Keratinocyte (primary cell): Measurements from ENCODE around the gene MYCBP2. TPM values are rescaled to one million over a fixed set of nuclear protein-coding genes. Genes with fewer than 3 reads are reported as not detected.

ENCODE experiments used
- DNase-seq: peaks from one replicate; pipeline ENCODE4 v3.0.0-alpha.2; 2011; ENCODE audit warnings: low read depth, missing footprints, low spot score
- FAIRE-seq: peaks from 2 replicates; lab custom pipeline; 2011; peaks lifted over from hg19 to GRCh38; lab: Jason Lieb, UNC
- H2AFZ ChIP-seq: 2 replicates; pipeline ENCODE4 v1.6.0; 2012; ENCODE audit warnings: low read length, control low read depth, inconsistent platforms; ENCODE audit not compliant: control insufficient read depth
- H3K27ac ChIP-seq: 2 replicates; pipeline ENCODE4 v1.5.1; 2011; ENCODE audit warnings: low read length; ENCODE audit not compliant: control insufficient read depth, insufficient read depth
- H3K27me3 ChIP-seq: 3 replicates; pipeline ENCODE4 v1.6.0; 2011; ENCODE audit warnings: low read length; ENCODE audit not compliant: control insufficient read depth, insufficient read depth; ENCODE audit errors: extremely low read depth
- H3K36me3 ChIP-seq, 2 experiments: 2 replicates in 1 of 2; 3 replicates in 1 of 2; pipeline ENCODE4 v1.5.1; 2011; ENCODE audit warnings: low read length in 2 of 2, mild to moderate bottlenecking in 1 of 2; ENCODE audit not compliant: control insufficient read depth in 2 of 2, insufficient read depth in 2 of 2; ENCODE audit errors: extremely low read depth in 1 of 2
- H3K4me1 ChIP-seq: 3 replicates; pipeline ENCODE4 v1.5.1; 2011; ENCODE audit warnings: low read length; ENCODE audit not compliant: control insufficient read depth, insufficient read depth; ENCODE audit errors: extremely low read depth
- H3K4me2 ChIP-seq: 3 replicates; pipeline ENCODE4 v1.6.0; 2011; ENCODE audit warnings: low read depth, low read length; ENCODE audit not compliant: control insufficient read depth, insufficient read depth; ENCODE audit errors: extremely low read depth
- H3K4me3 ChIP-seq, 3 experiments: fragments of 200-600 bp in 1 of 3; sonication (generic) in 1 of 3; 2 replicates in 2 of 3; 3 replicates in 1 of 3; pipeline ENCODE4 v1.5.1; 2011 to 2016; ENCODE audit warnings: low read length in 3 of 3, mild to moderate bottlenecking in 3 of 3, control low read depth in 2 of 3, inconsistent platforms in 1 of 3, low read depth in 1 of 3, mixed read lengths in 1 of 3, mixed run types in 1 of 3, moderate library complexity in 1 of 3; ENCODE audit not compliant: control insufficient read depth in 2 of 3, insufficient read depth in 2 of 3; ENCODE audit errors: extremely low read depth in 1 of 3
- H3K79me2 ChIP-seq: 2 replicates; pipeline ENCODE4 v1.6.0; 2012; ENCODE audit warnings: low read length; ENCODE audit not compliant: control insufficient read depth, insufficient read depth
- H3K9ac ChIP-seq: 3 replicates; pipeline ENCODE4 v1.6.0; 2011; ENCODE audit warnings: low read length; ENCODE audit not compliant: control insufficient read depth, insufficient read depth; ENCODE audit errors: extremely low read depth
- H3K9me1 ChIP-seq: 3 replicates; pipeline ENCODE4 v1.6.0; 2011; ENCODE audit warnings: low read length; ENCODE audit not compliant: control insufficient read depth, insufficient read depth; ENCODE audit errors: extremely low read depth
- H3K9me3 ChIP-seq: 2 replicates; pipeline ENCODE4 v1.5.1; 2012; ENCODE audit warnings: low read depth, low read length; ENCODE audit not compliant: control insufficient read depth
- H4K20me1 ChIP-seq: 3 replicates; pipeline ENCODE4 v1.6.0; 2011; ENCODE audit warnings: low read length; ENCODE audit not compliant: control insufficient read depth, insufficient read depth; ENCODE audit errors: extremely low read depth
- EZH2 ChIP-seq: IDR thresholded peaks from one replicate; pipeline ENCODE4 v1.6.1; 2012; ENCODE audit warnings: inconsistent platforms, mild to moderate bottlenecking, low read length, moderate library complexity
- dilution Hi-C: fragments of 300-500 bp; cut with MboI; formaldehyde crosslinking; loops from one replicate; pipeline ENCODE4 v1.7.0; 2020; ENCODE audit warnings: low sequenced_read_pairs; ENCODE audit not compliant: extremely low pct_ligation_motif_present
- polyA plus RNA-seq, 5 experiments: library from polyadenylated mRNA; depleted of rRNA in 3 of 5; stranded (reverse) in 3 of 5; stranded (forward) in 1 of 5; unstranded in 1 of 5; fragments of >200 nt; gene quantifications; 1 replicate in 1 of 5; 2 replicates in 3 of 5; 3 replicates in 1 of 5; pipeline versions ENCODE4 v1.2.1 to v1.2.3, GENCODE V29; 2011 to 2012; ENCODE audit warnings: missing spikeins in 2 of 5, low read depth in 1 of 5, low replicate concordance in 1 of 5
- TF ChIP-seq, protein P1 (sequence below), 3 experiments: IDR thresholded peaks in 1 of 3; conservative IDR thresholded peaks in 1 of 3; optimal IDR thresholded peaks in 1 of 3; 2 replicates in 2 of 3; 3 replicates in 1 of 3; pipeline versions ENCODE3 to v1.5.1; 2011; ENCODE audit warnings: low read length in 3 of 3, mild to moderate bottlenecking in 3 of 3, moderate library complexity in 2 of 3, control low read depth in 1 of 3, inconsistent platforms in 1 of 3; ENCODE audit not compliant: insufficient read depth in 2 of 3; ENCODE audit errors: extremely low read depth in 1 of 3

MYCBP2 gene
- polyA plus RNA-seq, 1 donor (not counting 4 experiments of a cell fraction or from before 2014, with no cell fraction given): 43.8 TPM

DNA sequence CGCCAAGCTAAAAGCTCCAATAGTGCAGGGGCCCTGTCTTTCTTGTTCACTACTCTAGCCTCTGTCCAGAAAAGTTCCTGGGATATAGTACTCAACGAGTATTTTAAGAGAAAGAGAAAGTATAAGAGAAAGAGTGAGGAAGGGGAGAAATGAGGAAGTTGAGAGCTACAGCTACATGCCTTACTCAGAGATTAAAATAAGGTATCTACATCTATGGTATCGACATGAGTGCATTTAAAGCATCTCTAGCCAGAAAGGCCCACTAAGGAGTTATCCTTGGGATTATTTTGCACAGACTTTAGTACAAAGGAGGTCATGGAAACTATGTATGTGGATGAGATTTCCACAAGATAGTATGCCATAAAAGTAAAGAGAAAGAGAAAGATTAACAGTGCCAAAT is 28.5 kb downstream of the MYCBP2 start:
- H3K36me3 ChIP-seq: no peaks in the 10 kb centered on the region
- TF ChIP-seq, protein P1, sequence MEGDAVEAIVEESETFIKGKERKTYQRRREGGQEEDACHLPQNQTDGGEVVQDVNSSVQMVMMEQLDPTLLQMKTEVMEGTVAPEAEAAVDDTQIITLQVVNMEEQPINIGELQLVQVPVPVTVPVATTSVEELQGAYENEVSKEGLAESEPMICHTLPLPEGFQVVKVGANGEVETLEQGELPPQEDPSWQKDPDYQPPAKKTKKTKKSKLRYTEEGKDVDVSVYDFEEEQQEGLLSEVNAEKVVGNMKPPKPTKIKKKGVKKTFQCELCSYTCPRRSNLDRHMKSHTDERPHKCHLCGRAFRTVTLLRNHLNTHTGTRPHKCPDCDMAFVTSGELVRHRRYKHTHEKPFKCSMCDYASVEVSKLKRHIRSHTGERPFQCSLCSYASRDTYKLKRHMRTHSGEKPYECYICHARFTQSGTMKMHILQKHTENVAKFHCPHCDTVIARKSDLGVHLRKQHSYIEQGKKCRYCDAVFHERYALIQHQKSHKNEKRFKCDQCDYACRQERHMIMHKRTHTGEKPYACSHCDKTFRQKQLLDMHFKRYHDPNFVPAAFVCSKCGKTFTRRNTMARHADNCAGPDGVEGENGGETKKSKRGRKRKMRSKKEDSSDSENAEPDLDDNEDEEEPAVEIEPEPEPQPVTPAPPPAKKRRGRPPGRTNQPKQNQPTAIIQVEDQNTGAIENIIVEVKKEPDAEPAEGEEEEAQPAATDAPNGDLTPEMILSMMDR (optimal IDR thresholded peaks at IDR 0.05 in 1 of 3, IDR thresholded peaks at IDR 0.05 in 1 of 3, conservative IDR thresholded peaks at IDR 0.05 in 1 of 3; ENCODE audit: extremely low read depth in 1 of 3, insufficient read depth in 2 of 3, low read length in 3 of 3): no peak
- TF ChIP-seq EZH2: no peak
- H3K4me1 ChIP-seq: peaks cover 14% of the 10 kb centered on the region
- FAIRE-seq (peak; percentile 51), DNase-seq (no peak)
- H3K4me2 ChIP-seq: peak overlapping the region; percentile 12
- no peak overlapping the region for H2AFZ ChIP-seq
- no peak overlapping the region for H3K4me3 ChIP-seq
- no peaks in the 10 kb centered on the region for H4K20me1 ChIP-seq
- no peak overlapping the region for H3K9ac ChIP-seq
- no peaks in the 10 kb centered on the region for H3K9me3 ChIP-seq
- no peak overlapping the region for H3K27ac ChIP-seq
- dilution Hi-C loops: no loop called here
- peaks cover 3% of the 10 kb centered on the region for H3K9me1 ChIP-seq
- H3K79me2 ChIP-seq: peaks cover 65% of the 10 kb centered on the region
- H3K27me3 ChIP-seq: no peaks in the 10 kb centered on the region

GRCh38 chr13:77291774-77292173 is 35.1 kb downstream of the MYCBP2 start:
- H3K79me2 ChIP-seq: peaks cover 10% of the 10 kb centered on the region
- H4K20me1 ChIP-seq: no peaks in the 10 kb centered on the region
- no peak overlapping the region for H3K4me3 ChIP-seq
- H3K36me3 ChIP-seq: peaks cover 0 to 8% of the 10 kb centered on the region in 2 experiments
- no peaks in the 10 kb centered on the region for H3K9me1 ChIP-seq
- H3K9me3 ChIP-seq: no peaks in the 10 kb centered on the region
- dilution Hi-C loops: no loop called here
- no peak for DNase-seq
- no peaks in the 10 kb centered on the region for H3K4me1 ChIP-seq
- H3K4me2 ChIP-seq: no peak overlapping the region
- H3K27ac ChIP-seq: peak overlapping the region; percentile 6
- H2AFZ ChIP-seq: no peak overlapping the region
- H3K27me3 ChIP-seq: no peaks in the 10 kb centered on the region
- TF ChIP-seq EZH2: no peak
- TF ChIP-seq, protein P1 (optimal IDR thresholded peaks at IDR 0.05 in 1 of 3, IDR thresholded peaks at IDR 0.05 in 1 of 3, conservative IDR thresholded peaks at IDR 0.05 in 1 of 3; ENCODE audit: extremely low read depth in 1 of 3, insufficient read depth in 2 of 3, low read length in 3 of 3): no peak
- peak; percentile 20 for FAIRE-seq
- no peak overlapping the region for H3K9ac ChIP-seq
